ENCODE results near the gene HECTD4. TPM values are rescaled to one million over a fixed set of nuclear protein-coding genes. Genes with fewer than 3 reads are reported as not detected.
A peak's percentile ranks its signal among the peaks of the same experiment; 100 is the strongest.

Gene HECTD4
- total and polyA plus RNA-seq, 9 of the 15 experiments (the other 6 are each of a cell fraction or from before 2014, with no cell fraction given), result 3.5 to 33.3 (median 13.5) TPM

GRCh38 chr12:112196196-112196875 lies 185.9 kb downstream of the HECTD4 start (continued):
- TF ChIP-seq NR4A1 (CRISPR knock-in tag; IDR thresholded peaks at IDR 0.05) (no peak), NR4A1 (tag; IDR thresholded peaks at IDR 0.05) (no peak), RNF2 (IDR thresholded peaks at IDR 0.05) (no peak), ZNF830 (CRISPR knock-in tag; IDR thresholded peaks at IDR 0.05) (no peak), ADNP (tag; IDR thresholded peaks at IDR 0.05) (no peak), SAFB (IDR thresholded peaks at IDR 0.05; ENCODE audit: borderline replicate concordance, low read depth, low read length) (no peak), ZKSCAN8 (CRISPR knock-in tag; IDR thresholded peaks at IDR 0.05) (no peak), SRSF7 (optimal IDR thresholded peaks at IDR 0.05; ENCODE audit: low read depth, low read length) (no peak), ZNF511 (CRISPR knock-in tag; IDR thresholded peaks at IDR 0.05) (no peak)

GRCh38 chr12:112194601-112195247 lies 187.5 kb downstream of the HECTD4 start:
- Histone ChIP-seq H2AFZ (ENCODE audit: low read depth, low read length) (no peak overlapping the region), H3K36me3 (ENCODE audit: control insufficient read depth, insufficient read depth, low read length) (peaks cover 69% of the 10 kb centered on the region; the same call in 2 of the 3 replicates), H3K9me1 (ENCODE audit: control insufficient read depth, insufficient read depth, low read length) (no peaks in the 10 kb centered on the region), H3K4me3 (no peak overlapping the region), H3K4me2 (ENCODE audit: insufficient read depth, low read length) (no peak overlapping the region), H4K20me1 (replicated peaks; ENCODE audit: control insufficient read depth, insufficient read depth, low read length) (no peaks in the 10 kb centered on the region), H3K27ac (ENCODE audit: extremely low read depth, low read depth, low read length) (no peak overlapping the region), H3K4me1 (replicated peaks in 1 of 2; ENCODE audit: control insufficient read depth in 2 of 2, insufficient read depth in 2 of 2, low read length in 2 of 2) (peaks cover 0 to 3% of the 10 kb centered on the region in 2 experiments; a peak in 2 of 5 replicates), H3K27me3 (ENCODE audit: control insufficient read depth in 2 of 2, insufficient read depth in 2 of 2, low read length in 2 of 2) (no peaks in the 10 kb centered on the region), H3K9ac (ENCODE audit: insufficient read depth in 1 of 2, low read depth in 2 of 2, low read length in 2 of 2) (peak overlapping the region in 1 of 2 experiments; percentile 66; a peak in 2 of 4 replicates), H3K9me3 (replicated peaks; ENCODE audit: control insufficient read depth, insufficient read depth, low read depth, low read length) (no peaks in the 10 kb centered on the region), H3K79me2 (ENCODE audit: control insufficient read depth, insufficient read depth, low read length) (no peaks in the 10 kb centered on the region)
- no peak for ATAC-seq
- TF ChIP-seq SETDB1 (IDR thresholded peaks at IDR 0.05; ENCODE audit: low read length), result no peak
- TF ChIP-seq CTBP1 (IDR thresholded peaks at IDR 0.05; ENCODE audit: borderline replicate concordance), result no peak
- no peak for TF ChIP-seq FUS (optimal IDR thresholded peaks at IDR 0.05; ENCODE audit: low read depth, low read length)
- TF ChIP-seq CBX3 (IDR thresholded peaks at IDR 0.05; ENCODE audit: borderline replicate concordance in 1 of 2, low read length in 2 of 2), result no peak
- TF ChIP-seq RAD51 (IDR thresholded peaks at IDR 0.05; ENCODE audit: borderline replicate concordance, low read depth), result no peak
- TF ChIP-seq MTA1 (IDR thresholded peaks at IDR 0.05; ENCODE audit: borderline replicate concordance), result no peak
- no peak for TF ChIP-seq WHSC1 (IDR thresholded peaks at IDR 0.05; ENCODE audit: low read length)
- TF ChIP-seq HMGXB4 (CRISPR knock-in tag; IDR thresholded peaks at IDR 0.05), result no peak
- 94% methylated on average over 20 of the region's 20 CpGs for WGBS (ENCODE audit: insufficient coverage, low coverage, missing lambda C conversion rate)
- in situ Hi-C loops (cut with MboI), result loop anchor here (5.0 kb wide), 1 partner anchor 193 kb away; no protein-coding TSS in a partner anchor
- no peak for FAIRE-seq
- POLR2A ChIA-PET, result interaction anchor here (1.2 kb wide), 1 partner anchor 210 kb away, joined by 6 read pairs; no protein-coding TSS in a partner anchor
- no TSS peak for BruUV-seq (replicated peaks)
- intact Hi-C loops (cut with micrococcal nuclease), result no loop called here
- DNase-seq (ENCODE audit: extremely low read depth in 1 of 4, low spot score in 3 of 4), result no peak
- CTCF ChIA-PET (ENCODE audit: low intra/inter-chr PET ratio), result no interaction called here

Data from K562 (cell line).